HepG2 (cell line): ENCODE measurements around the gene FETUB. TPM values are rescaled to one million over a fixed set of nuclear protein-coding genes. Genes with fewer than 3 reads are reported as not detected.

Experiments
- ZBTB21 ChIP-seq: sonication (generic); formaldehyde crosslinking; IDR thresholded peaks from 2 replicates; pipeline ENCODE4 v1.4.0; 2020; ENCODE audit warnings: missing genetic modification reagents
- ZNF572 ChIP-seq: sonication (generic); formaldehyde crosslinking; IDR thresholded peaks from 2 replicates; pipeline ENCODE4 v1.5.1; 2020; ENCODE audit warnings: mild to moderate bottlenecking, missing genetic modification reagents
- ZNF7 ChIP-seq: IDR thresholded peaks from 2 replicates; pipeline ENCODE4 v1.6.1; 2016; ENCODE audit warnings: missing biosample characterization, missing genetic modification reagents
- polyA plus RNA-seq, 8 experiments: library from polyadenylated mRNA; depleted of rRNA in 3 of 8; stranded (reverse) in 7 of 8; unstranded in 1 of 8; fragments of >200 nt; fragmentation: Illumina TruSeq in 4 of 8; extraction: Trizol in 4 of 8; gene quantifications; 2 replicates each; pipeline versions ENCODE4 v1.2.1 to v1.2.3, GENCODE V29; 2011 to 2016; ENCODE audit warnings: low read depth in 4 of 8, missing spikeins in 1 of 8, mixed read lengths in 1 of 8; ENCODE audit not compliant: insufficient read depth in 1 of 8
- total RNA-seq, 5 experiments: library from RNA; depleted of rRNA; stranded (reverse); fragments of >200 nt; fragmentation: Illumina TruSeq; extraction: Trizol; gene quantifications; 2 replicates each; pipeline ENCODE4 v1.2.3, GENCODE V29; 2016; ENCODE audit warnings: low read depth in 1 of 5
- TF ChIP-seq, protein P1 (sequence below): sonication (generic); formaldehyde crosslinking; IDR thresholded peaks from 2 replicates; pipeline ENCODE4 v1.5.0; 2020; ENCODE audit warnings: mild to moderate bottlenecking, missing genetic modification reagents, borderline replicate concordance
- TF ChIP-seq, protein P2 (sequence below): sonication (generic); formaldehyde crosslinking; IDR thresholded peaks from 2 replicates; pipeline ENCODE4 v1.5.1; 2020; ENCODE audit warnings: missing genetic modification reagents, mild to moderate bottlenecking, borderline replicate concordance
- TF ChIP-seq, protein P3 (sequence below): sonication (generic); formaldehyde crosslinking; IDR thresholded peaks from 2 replicates; pipeline ENCODE4 v1.8.0; 2022; ENCODE audit warnings: mild to moderate bottlenecking, missing genetic modification reagents
- TF ChIP-seq, protein P4 (sequence below): sonication (generic); formaldehyde crosslinking; conservative IDR thresholded peaks from 2 replicates; pipeline ENCODE4 v1.8.0; 2022; ENCODE audit warnings: mild to moderate bottlenecking, moderate library complexity, missing genetic modification reagents
- TF ChIP-seq, protein P5 (sequence below): fragments of 450-650 bp; IDR thresholded peaks from 2 replicates; pipeline ENCODE4 v1.6.1; 2016
- TF ChIP-seq, protein P6 (sequence below): sonication (generic); formaldehyde crosslinking; IDR thresholded peaks from 2 replicates; pipeline ENCODE4 v1.8.0; 2022; ENCODE audit warnings: mild to moderate bottlenecking, missing genetic modification reagents, borderline replicate concordance

The FETUB gene
- total and polyA plus RNA-seq, 2 of the 13 experiments (the other 11 are each of a cell fraction or from before 2014, with no cell fraction given) = 2.1 to 4.4 TPM

DNA sequence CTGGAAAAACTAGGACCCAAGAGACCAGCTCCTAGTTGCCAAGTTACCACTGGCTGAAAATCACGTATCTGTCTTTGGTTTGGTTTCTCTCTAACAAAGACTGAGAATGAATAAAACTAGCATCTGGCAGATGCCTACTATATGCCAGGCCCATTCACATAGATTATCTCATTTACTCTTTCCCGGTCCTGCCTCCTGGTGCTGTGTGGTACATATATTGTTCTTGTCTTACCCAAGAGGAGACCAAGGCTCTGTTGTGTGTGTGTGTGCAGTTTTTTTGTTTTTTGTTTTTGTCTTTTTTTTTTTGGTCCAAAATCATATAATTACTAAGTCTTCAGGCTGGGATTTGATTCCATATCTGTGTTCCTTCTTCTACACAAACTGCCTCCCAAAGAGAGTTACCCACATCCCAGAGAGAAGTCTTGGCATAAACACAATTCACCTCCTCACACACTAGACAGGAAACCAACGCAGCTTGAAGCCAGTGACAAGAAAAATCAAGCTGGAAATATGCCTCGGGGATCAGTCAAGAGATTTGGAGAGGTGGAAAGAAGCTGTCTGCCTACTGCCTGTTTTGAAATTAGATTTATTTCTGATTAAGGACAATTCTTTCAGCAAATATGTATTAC lies 26.4 kb upstream of the FETUB start (continued):
- TF ChIP-seq, protein P1, sequence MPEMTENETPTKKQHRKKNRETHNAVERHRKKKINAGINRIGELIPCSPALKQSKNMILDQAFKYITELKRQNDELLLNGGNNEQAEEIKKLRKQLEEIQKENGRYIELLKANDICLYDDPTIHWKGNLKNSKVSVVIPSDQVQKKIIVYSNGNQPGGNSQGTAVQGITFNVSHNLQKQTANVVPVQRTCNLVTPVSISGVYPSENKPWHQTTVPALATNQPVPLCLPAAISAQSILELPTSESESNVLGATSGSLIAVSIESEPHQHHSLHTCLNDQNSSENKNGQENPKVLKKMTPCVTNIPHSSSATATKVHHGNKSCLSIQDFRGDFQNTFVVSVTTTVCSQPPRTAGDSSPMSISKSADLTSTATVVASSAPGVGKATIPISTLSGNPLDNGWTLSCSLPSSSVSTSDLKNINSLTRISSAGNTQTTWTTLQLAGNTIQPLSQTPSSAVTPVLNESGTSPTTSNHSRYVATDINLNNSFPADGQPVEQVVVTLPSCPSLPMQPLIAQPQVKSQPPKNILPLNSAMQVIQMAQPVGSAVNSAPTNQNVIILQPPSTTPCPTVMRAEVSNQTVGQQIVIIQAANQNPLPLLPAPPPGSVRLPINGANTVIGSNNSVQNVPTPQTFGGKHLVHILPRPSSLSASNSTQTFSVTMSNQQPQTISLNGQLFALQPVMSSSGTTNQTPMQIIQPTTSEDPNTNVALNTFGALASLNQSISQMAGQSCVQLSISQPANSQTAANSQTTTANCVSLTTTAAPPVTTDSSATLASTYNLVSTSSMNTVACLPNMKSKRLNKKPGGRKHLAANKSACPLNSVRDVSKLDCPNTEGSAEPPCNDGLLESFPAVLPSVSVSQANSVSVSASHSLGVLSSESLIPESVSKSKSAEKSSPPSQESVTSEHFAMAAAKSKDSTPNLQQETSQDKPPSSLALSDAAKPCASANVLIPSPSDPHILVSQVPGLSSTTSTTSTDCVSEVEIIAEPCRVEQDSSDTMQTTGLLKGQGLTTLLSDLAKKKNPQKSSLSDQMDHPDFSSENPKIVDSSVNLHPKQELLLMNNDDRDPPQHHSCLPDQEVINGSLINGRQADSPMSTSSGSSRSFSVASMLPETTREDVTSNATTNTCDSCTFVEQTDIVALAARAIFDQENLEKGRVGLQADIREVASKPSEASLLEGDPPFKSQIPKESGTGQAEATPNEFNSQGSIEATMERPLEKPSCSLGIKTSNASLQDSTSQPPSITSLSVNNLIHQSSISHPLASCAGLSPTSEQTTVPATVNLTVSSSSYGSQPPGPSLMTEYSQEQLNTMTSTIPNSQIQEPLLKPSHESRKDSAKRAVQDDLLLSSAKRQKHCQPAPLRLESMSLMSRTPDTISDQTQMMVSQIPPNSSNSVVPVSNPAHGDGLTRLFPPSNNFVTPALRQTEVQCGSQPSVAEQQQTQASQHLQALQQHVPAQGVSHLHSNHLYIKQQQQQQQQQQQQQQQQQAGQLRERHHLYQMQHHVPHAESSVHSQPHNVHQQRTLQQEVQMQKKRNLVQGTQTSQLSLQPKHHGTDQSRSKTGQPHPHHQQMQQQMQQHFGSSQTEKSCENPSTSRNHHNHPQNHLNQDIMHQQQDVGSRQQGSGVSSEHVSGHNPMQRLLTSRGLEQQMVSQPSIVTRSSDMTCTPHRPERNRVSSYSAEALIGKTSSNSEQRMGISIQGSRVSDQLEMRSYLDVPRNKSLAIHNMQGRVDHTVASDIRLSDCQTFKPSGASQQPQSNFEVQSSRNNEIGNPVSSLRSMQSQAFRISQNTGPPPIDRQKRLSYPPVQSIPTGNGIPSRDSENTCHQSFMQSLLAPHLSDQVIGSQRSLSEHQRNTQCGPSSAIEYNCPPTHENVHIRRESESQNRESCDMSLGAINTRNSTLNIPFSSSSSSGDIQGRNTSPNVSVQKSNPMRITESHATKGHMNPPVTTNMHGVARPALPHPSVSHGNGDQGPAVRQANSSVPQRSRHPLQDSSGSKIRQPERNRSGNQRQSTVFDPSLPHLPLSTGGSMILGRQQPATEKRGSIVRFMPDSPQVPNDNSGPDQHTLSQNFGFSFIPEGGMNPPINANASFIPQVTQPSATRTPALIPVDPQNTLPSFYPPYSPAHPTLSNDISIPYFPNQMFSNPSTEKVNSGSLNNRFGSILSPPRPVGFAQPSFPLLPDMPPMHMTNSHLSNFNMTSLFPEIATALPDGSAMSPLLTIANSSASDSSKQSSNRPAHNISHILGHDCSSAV (CRISPR knock-in tag) = no peak
- TF ChIP-seq, protein P2, sequence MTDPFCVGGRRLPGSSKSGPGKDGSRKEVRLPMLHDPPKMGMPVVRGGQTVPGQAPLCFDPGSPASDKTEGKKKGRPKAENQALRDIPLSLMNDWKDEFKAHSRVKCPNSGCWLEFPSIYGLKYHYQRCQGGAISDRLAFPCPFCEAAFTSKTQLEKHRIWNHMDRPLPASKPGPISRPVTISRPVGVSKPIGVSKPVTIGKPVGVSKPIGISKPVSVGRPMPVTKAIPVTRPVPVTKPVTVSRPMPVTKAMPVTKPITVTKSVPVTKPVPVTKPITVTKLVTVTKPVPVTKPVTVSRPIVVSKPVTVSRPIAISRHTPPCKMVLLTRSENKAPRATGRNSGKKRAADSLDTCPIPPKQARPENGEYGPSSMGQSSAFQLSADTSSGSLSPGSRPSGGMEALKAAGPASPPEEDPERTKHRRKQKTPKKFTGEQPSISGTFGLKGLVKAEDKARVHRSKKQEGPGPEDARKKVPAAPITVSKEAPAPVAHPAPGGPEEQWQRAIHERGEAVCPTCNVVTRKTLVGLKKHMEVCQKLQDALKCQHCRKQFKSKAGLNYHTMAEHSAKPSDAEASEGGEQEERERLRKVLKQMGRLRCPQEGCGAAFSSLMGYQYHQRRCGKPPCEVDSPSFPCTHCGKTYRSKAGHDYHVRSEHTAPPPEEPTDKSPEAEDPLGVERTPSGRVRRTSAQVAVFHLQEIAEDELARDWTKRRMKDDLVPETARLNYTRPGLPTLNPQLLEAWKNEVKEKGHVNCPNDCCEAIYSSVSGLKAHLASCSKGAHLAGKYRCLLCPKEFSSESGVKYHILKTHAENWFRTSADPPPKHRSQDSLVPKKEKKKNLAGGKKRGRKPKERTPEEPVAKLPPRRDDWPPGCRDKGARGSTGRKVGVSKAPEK (CRISPR knock-in tag) = no peak
- TF ChIP-seq ZBTB21 (CRISPR knock-in tag) = no peak
- TF ChIP-seq, protein P3, sequence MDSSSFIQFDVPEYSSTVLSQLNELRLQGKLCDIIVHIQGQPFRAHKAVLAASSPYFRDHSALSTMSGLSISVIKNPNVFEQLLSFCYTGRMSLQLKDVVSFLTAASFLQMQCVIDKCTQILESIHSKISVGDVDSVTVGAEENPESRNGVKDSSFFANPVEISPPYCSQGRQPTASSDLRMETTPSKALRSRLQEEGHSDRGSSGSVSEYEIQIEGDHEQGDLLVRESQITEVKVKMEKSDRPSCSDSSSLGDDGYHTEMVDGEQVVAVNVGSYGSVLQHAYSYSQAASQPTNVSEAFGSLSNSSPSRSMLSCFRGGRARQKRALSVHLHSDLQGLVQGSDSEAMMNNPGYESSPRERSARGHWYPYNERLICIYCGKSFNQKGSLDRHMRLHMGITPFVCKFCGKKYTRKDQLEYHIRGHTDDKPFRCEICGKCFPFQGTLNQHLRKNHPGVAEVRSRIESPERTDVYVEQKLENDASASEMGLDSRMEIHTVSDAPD (CRISPR knock-in tag) = no peak
- no peak for TF ChIP-seq ZNF572 (CRISPR knock-in tag)
- TF ChIP-seq ZNF7 (CRISPR knock-in tag) = no peak
- TF ChIP-seq, protein P4, sequence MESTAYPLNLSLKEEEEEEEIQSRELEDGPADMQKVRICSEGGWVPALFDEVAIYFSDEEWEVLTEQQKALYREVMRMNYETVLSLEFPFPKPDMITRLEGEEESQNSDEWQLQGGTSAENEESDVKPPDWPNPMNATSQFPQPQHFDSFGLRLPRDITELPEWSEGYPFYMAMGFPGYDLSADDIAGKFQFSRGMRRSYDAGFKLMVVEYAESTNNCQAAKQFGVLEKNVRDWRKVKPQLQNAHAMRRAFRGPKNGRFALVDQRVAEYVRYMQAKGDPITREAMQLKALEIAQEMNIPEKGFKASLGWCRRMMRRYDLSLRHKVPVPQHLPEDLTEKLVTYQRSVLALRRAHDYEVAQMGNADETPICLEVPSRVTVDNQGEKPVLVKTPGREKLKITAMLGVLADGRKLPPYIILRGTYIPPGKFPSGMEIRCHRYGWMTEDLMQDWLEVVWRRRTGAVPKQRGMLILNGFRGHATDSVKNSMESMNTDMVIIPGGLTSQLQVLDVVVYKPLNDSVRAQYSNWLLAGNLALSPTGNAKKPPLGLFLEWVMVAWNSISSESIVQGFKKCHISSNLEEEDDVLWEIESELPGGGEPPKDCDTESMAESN = no peak
- TF ChIP-seq, protein P5, sequence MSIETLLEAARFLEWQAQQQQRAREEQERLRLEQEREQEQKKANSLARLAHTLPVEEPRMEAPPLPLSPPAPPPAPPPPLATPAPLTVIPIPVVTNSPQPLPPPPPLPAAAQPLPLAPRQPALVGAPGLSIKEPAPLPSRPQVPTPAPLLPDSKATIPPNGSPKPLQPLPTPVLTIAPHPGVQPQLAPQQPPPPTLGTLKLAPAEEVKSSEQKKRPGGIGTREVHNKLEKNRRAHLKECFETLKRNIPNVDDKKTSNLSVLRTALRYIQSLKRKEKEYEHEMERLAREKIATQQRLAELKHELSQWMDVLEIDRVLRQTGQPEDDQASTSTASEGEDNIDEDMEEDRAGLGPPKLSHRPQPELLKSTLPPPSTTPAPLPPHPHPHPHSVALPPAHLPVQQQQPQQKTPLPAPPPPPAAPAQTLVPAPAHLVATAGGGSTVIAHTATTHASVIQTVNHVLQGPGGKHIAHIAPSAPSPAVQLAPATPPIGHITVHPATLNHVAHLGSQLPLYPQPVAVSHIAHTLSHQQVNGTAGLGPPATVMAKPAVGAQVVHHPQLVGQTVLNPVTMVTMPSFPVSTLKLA = no peak
- TF ChIP-seq, protein P6, sequence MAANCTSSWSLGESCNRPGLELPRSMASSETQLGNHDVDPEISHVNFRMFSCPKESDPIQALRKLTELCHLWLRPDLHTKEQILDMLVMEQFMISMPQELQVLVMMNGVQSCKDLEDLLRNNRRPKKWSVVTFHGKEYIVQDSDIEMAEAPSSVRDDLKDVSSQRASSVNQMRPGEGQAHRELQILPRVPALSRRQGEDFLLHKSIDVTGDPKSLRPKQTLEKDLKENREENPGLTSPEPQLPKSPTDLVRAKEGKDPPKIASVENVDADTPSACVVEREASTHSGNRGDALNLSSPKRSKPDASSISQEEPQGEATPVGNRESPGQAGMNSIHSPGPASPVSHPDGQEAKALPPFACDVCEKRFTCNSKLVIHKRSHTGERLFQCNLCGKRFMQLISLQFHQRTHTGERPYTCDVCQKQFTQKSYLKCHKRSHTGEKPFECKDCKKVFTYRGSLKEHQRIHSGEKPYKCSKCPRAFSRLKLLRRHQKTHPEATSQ (CRISPR knock-in tag) = 0 out of 2 replicates have a peak, but pooled peaks have one; percentile 1
